K562 treated with DMSO at 1 percent for 12 hours (cell line): ENCODE results near the gene LHX4. TPM values are rescaled to one million over a fixed set of nuclear protein-coding genes. Genes with fewer than 3 reads are reported as not detected.

Experiments used
- total RNA-seq: library from RNA; unstranded; fragments of 300-600 nt; gene quantifications from 2 replicates; pipeline ENCODE4 v1.2.3, GENCODE V29; 2022; ENCODE audit not compliant: insufficient read depth

Gene LHX4
- 0.62 TPM in 1 of 2 replicates, not detected in the other for total RNA-seq

GRCh38 chr1:180229483-180230415, at the start of gene LHX4:
TSS of gene LHX4 (plus strand) at chr1:180230264. CDS start at chr1:180230530, 266 bp downstream.

Other genes with a start within 250 kb of the LHX4 start
- 89.3 and 112 TPM in 2 replicates for gene QSOX1, start 75.4 kb upstream of the LHX4 start, total RNA-seq